ACC112 (cell line): ENCODE measurements around the gene SAP30BP.

Experiments
- H2AFZ ChIP-seq: fragments of 200-600 bp; sonication (generic); one replicate; pipeline ENCODE4 v1.6.0; 2017; ENCODE audit warnings: antibody characterized with exemption, low read length; ENCODE audit not compliant: unreplicated experiment
- H3K27ac ChIP-seq: fragments of 200-600 bp; sonication (generic); 2 replicates; pipeline ENCODE4 v1.5.1; 2014; ENCODE audit warnings: low read depth, mild to moderate bottlenecking, antibody characterized with exemption, low read length, moderate library complexity
- H3K27me3 ChIP-seq: fragments of 200-600 bp; sonication (generic); 2 replicates; pipeline ENCODE4 v1.6.1; 2014; ENCODE audit warnings: mild to moderate bottlenecking, antibody characterized with exemption, low read length, moderate library complexity, mixed read lengths; ENCODE audit not compliant: insufficient read depth
- H3K36me3 ChIP-seq: fragments of 200-600 bp; sonication (generic); 2 replicates; pipeline ENCODE4 v1.6.1; 2016; ENCODE audit warnings: mild to moderate bottlenecking, antibody characterized with exemption, low read length, moderate library complexity, mixed read lengths; ENCODE audit not compliant: insufficient read depth
- H3K4me1 ChIP-seq: fragments of 200-600 bp; sonication (generic); one replicate; pipeline ENCODE4 v1.6.1; 2016; ENCODE audit warnings: low read length, mixed read lengths; ENCODE audit not compliant: insufficient read depth, unreplicated experiment, control insufficient read depth
- H3K4me3 ChIP-seq: fragments of 200-600 bp; sonication (generic); 2 replicates; pipeline ENCODE4 v1.5.1; 2014; ENCODE audit warnings: mild to moderate bottlenecking, low read depth, low read length
- H3K79me2 ChIP-seq: fragments of 200-600 bp; sonication (generic); one replicate; pipeline ENCODE4 v1.6.0; 2016; ENCODE audit warnings: low read length; ENCODE audit not compliant: control insufficient read depth, unreplicated experiment, insufficient read depth

SAP30BP gene

DNA sequence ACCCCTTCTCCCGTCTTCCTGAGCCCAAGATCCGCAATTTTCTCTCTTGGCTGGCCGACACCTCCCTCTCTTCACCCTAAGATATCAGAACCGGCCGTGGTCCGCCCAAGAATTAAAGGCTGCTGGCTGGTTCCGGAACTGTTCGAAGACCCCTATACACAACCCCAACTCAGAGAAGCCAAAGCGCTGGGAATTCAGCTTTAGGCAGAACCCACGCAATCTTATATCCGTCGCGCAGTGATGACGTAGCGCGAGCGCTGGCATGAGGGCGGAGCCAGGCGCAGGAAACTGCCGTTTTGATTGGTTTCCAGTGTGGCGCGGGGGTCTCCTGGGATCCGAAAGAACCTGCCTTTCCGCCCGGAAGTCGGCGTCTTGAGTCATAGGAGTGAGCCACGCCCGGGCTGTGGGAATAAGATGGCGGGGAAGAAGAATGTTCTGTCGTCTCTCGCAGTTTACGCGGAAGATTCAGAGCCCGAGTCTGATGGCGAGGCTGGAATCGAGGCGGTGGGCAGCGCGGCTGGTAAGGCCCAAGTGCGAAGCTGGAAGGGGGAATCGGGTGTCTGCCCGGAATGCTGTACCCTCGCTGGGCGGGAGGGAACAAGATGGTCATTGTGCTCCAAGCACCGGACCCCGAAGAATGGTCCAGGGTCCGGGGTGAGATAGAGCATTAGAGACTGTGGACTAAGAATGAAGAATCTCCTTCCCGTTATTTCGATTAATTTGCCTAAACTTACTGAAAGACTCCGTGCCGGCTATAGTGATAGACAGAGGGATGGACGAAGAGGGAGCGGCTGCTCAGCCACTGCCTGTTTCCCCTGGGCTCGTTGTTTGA lies at the start of gene SAP30BP, which contains the start of gene RECQL5:
Gene SAP30BP, plus strand, starts transcription at position 380 of the 832 bp plus-strand sequence. Its CDS starts 35 bp downstream, at position 415.
Gene RECQL5, minus strand, starts transcription at position 196 of the 832 bp plus-strand sequence. CDS start 597 bp downstream, outside the sequence.
- Histone ChIP-seq H2AFZ (peak within 1 kb of the TSS; percentile 87), H3K36me3 (peaks cover 15% of the 10 kb centered on the region; the same call in 1 of the 2 replicates)

GRCh38 chr17:75617675-75618074 lies 49.5 kb upstream of the SAP30BP start:
- no peak overlapping the region for H3K4me3 ChIP-seq
- no peak overlapping the region for H2AFZ ChIP-seq
- no peaks in the 10 kb centered on the region for H3K36me3 ChIP-seq
- H3K79me2 ChIP-seq = no peaks in the 10 kb centered on the region
- no peaks in the 10 kb centered on the region for H3K4me1 ChIP-seq
- H3K27me3 ChIP-seq = no peaks in the 10 kb centered on the region
- no peak overlapping the region for H3K27ac ChIP-seq

More for the DNA sequence above, at the start of gene SAP30BP, which contains the start of gene RECQL5:
- no peaks in the 10 kb centered on the region for H3K27me3 ChIP-seq
- H3K79me2 ChIP-seq = peaks cover 64% of the 10 kb centered on the region
- peak within 1 kb of the TSS; percentile 99 for H3K4me3 ChIP-seq
- H3K27ac ChIP-seq = peak within 1 kb of the TSS; percentile 78
- H3K4me1 ChIP-seq = peaks cover 14% of the 10 kb centered on the region

DNA sequence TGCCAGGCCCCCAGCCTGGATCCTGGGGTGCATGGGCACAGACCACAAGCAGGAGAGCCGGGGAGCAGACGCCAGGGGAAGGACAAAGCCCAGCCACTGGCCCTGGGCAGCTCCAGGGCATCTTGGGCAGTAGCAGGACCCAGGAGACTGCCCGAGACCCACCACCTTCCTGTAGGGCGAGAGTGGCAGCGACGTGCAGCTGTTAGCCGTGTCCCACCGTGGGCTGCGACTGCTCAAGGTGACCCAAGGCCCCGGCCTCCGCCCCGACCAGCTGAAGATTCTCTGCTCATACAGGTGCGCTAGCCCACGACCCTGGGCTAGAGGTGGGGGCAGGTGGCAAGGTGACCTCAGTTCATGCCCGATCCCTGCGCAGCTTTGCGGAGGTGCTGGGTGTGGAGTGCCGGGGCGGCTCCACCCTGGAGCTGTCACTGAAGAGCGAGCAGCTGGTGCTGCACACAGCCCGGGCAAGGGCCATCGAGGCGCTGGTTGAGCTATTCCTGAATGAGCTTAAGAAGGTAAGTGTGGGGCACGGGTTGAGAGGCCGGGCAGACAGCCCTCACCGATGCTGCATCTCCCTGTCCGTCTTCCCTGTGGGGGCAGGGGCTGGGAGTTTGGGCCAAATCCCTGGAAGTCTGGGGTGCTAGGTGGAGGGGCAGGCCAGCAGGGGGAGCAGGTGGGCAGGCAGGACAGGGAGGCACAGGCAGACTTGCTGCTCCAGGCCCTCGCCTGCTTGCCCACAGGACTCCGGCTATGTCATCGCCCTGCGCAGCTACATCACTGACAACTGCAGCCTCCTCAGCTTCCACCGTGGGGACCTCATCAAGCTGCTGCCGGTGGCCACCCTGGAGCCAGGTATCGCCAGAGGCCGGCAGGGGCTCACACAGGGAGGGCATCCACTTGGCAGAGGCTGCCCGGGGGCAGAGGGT lies 47.4 kb upstream of the SAP30BP start:
- Histone ChIP-seq H3K4me1 (no peaks in the 10 kb centered on the region), H3K27ac (no peak overlapping the region), H3K79me2 (no peaks in the 10 kb centered on the region), H3K27me3 (no peaks in the 10 kb centered on the region), H3K4me3 (no peak overlapping the region), H3K36me3 (no peaks in the 10 kb centered on the region), H2AFZ (no peak overlapping the region)

DNA sequence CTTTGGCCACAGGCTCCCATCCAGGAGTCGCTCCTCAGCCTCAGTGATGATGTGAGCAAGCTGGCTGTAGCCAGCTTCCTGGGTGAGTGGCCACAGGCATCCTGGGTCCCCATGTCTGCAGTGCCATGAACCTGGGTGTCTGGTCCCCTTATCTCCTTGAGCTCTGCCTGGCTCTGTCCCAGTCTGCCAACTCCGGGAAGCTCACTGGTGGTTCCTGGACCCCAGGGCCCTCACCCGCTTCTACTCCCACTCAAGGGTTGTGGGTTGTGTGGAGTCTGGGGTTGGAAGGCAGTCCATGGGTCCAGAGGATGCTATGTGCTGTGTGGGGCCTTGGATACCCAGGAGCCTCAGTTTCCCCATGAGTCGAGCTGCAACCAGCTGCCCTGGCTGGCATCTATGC lies 45.6 kb upstream of the SAP30BP start:
- Histone ChIP-seq H3K4me1 (no peaks in the 10 kb centered on the region), H3K27me3 (no peaks in the 10 kb centered on the region), H3K36me3 (no peaks in the 10 kb centered on the region)

DNA sequence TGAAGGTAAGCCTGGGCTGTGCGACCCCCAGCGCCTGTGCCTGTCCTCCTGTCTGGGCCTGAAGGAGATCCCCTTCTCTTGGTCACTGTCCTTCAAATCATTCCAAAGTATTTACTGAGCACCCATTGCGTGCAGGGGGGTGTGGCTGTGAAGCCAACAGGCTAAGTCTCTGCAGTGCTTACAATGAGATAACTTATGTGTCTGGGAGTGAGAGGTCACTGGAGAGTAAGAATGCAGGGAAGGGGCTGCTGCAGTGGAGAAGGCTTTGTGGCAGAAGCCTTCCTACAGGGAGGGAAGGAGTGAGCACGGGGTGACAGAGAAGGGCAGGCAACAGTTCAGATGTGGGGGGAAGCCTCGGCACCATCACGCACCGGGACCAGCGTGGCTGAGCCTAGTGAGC lies 45.1 kb upstream of the SAP30BP start:
- H3K79me2 ChIP-seq = no peaks in the 10 kb centered on the region
- no peaks in the 10 kb centered on the region for H3K4me1 ChIP-seq
- H3K27ac ChIP-seq = no peak overlapping the region
- no peaks in the 10 kb centered on the region for H3K36me3 ChIP-seq
- no peaks in the 10 kb centered on the region for H3K27me3 ChIP-seq
- no peak overlapping the region for H3K4me3 ChIP-seq
- no peak overlapping the region for H2AFZ ChIP-seq

More for the DNA sequence above, 45.6 kb upstream of the SAP30BP start:
- no peak overlapping the region for H2AFZ ChIP-seq
- H3K27ac ChIP-seq = no peak overlapping the region
- H3K79me2 ChIP-seq = no peaks in the 10 kb centered on the region
- H3K4me3 ChIP-seq = no peak overlapping the region

GRCh38 chr17:75622771-75623273 lies 44.3 kb upstream of the SAP30BP start:
- Histone ChIP-seq H3K27me3 (no peaks in the 10 kb centered on the region), H3K27ac (no peak overlapping the region), H3K79me2 (no peaks in the 10 kb centered on the region), H3K36me3 (no peaks in the 10 kb centered on the region), H3K4me1 (no peaks in the 10 kb centered on the region), H3K4me3 (no peak overlapping the region), H2AFZ (no peak overlapping the region)

DNA sequence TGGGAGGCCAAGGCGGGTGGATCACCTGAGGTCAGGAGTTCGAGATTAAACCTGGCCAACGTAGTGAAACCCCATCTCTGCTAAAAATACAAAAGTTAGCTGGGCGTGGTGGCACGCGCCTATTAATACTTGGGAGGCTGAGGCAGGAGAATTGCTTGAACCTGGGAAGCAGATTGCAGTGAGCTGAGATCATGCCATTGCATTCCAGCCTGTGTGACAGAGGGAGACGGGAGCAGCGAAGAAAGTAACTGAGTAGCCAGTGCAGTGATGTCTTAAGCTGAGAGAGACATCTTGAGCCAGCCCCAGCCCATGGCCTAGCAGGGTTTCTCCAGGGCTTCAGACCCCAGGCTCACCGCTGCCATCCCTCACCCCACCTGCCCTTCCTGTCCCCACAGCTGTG lies 43.8 kb upstream of the SAP30BP start:
- Histone ChIP-seq H3K27me3 (no peaks in the 10 kb centered on the region), H3K4me3 (no peak overlapping the region), H3K27ac (no peak overlapping the region), H3K4me1 (no peaks in the 10 kb centered on the region), H3K79me2 (no peaks in the 10 kb centered on the region), H2AFZ (no peak overlapping the region), H3K36me3 (no peaks in the 10 kb centered on the region)

- Histone ChIP-seq H3K36me3 (no peaks in the 10 kb centered on the region), H3K4me1 (no peaks in the 10 kb centered on the region)
These were observed 43.1 kb upstream of the SAP30BP start for GRCh38 chr17:75624021-75624420.

DNA sequence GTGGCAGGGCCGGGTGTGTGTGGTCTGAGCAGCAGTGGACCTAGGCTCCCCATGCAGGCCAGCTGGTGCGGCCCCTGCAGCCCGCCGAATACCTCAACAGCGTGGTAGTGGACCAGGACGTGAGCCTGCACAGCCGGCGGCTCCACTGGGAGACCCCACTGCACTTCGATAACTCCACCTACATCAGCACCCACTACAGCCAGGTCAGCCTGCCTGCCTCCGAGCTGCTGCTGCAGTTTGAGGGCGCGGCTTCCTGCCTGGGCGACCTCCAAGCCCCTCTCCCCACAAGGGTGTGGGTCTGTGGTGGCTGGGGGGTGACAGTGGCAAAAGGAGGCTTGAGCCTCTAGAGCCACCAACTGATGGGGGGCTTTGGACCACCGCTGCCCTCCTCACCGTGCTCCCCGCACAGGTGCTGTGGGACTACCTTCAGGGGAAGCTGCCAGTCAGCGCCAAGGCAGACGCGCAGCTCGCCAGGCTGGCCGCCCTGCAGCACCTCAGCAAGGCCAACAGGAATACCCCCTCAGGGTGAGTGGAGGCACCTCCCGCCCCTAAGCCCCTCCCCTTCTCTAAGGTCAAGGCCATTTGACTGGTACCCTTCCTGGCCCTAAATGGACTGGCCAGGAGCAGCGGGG lies 42.3 kb upstream of the SAP30BP start:
- no peaks in the 10 kb centered on the region for H3K4me1 ChIP-seq
- H3K27ac ChIP-seq = no peak overlapping the region
- H3K27me3 ChIP-seq = no peaks in the 10 kb centered on the region
- no peak overlapping the region for H2AFZ ChIP-seq
- H3K4me3 ChIP-seq = no peak overlapping the region
- no peaks in the 10 kb centered on the region for H3K36me3 ChIP-seq
- H3K79me2 ChIP-seq = no peaks in the 10 kb centered on the region

More at GRCh38 chr17:75624021-75624420, 43.1 kb upstream of the SAP30BP start:
- Histone ChIP-seq H3K79me2 (no peaks in the 10 kb centered on the region), H3K4me3 (no peak overlapping the region), H3K27me3 (no peaks in the 10 kb centered on the region), H3K27ac (no peak overlapping the region), H2AFZ (no peak overlapping the region)
